Mucosa of descending colon (tissue), 3 donors: ENCODE results near the gene RPP25L. TPM values are rescaled to one million over a fixed set of nuclear protein-coding genes. Genes with fewer than 3 reads are reported as not detected.
A peak's percentile ranks its signal among the peaks of the same experiment; 100 is the strongest.
"Not testable (repeated sequence)": the region's sequence is repeated elsewhere in the genome, so short reads cannot be mapped to it uniquely, and the experiment has no call there.

Experiments
- ATAC-seq: fragments of 200-7000 bp; cut with Tn5 transposase; one replicate; pipeline ENCODE4 v1.9.1; 2020; ENCODE audit warnings: mild to moderate bottlenecking, moderate library complexity
- DNase-seq, 3 donors: peaks; one replicate each; pipeline ENCODE4 v3.0.0-alpha.2; 2020
- H3K36me3 ChIP-seq: fragments of 200-600 bp; one replicate; pipeline ENCODE4 v1.8.0; 2021; ENCODE audit warnings: low read depth, mild to moderate bottlenecking
- H3K4me1 ChIP-seq: fragments of 200-600 bp; one replicate; pipeline ENCODE4 v1.8.0; 2021; ENCODE audit warnings: low read depth, mild to moderate bottlenecking
- H3K4me3 ChIP-seq: fragments of 200-600 bp; one replicate; pipeline ENCODE4 v1.8.0; 2021; ENCODE audit warnings: mild to moderate bottlenecking
- H3K9me3 ChIP-seq: fragments of 200-600 bp; one replicate; pipeline ENCODE4 v1.8.0; 2021; ENCODE audit warnings: mild to moderate bottlenecking
- CTCF ChIP-seq: fragments of 200-600 bp; IDR thresholded peaks from one replicate; pipeline ENCODE4 v1.8.0; 2022; ENCODE audit warnings: antibody characterized with exemption, mild to moderate bottlenecking
- intact Hi-C, 2 donors: fragments of 100-400 bp; cut with DNase I in 1 of 2; cut with micrococcal nuclease in 1 of 2; formaldehyde crosslinking; loops; one replicate each; pipeline versions ENCODE4 v1.11.0 to v1.11.1; 2022; cut with DNase I, micrococcal nuclease
- total RNA-seq, 3 donors: library from RNA; stranded (reverse); fragmentation: NEBNext Ultra II Directional in 2 of 3; extraction: Animal tissue kit (Norgen Biotek cat#: 25700) in 2 of 3; gene quantifications; one replicate each; pipeline versions ENCODE4 v1.2.1 to v1.2.4, GENCODE V29; 2021 to 2023
- donor health status: DM: no; HTN: no; CAD: no; lungs with moderate emphysema.
- donor health status: DM: no; HTN: no; CAD: no.
- donor health status: DM: no; HTN: yes; CAD: no.

Gene RPP25L
- total RNA-seq, 3 donors from 2014 or later = 29.4 to 47.2 (median 39.4) TPM

GRCh38 chr9:34644766-34645314 lies 32.9 kb upstream of the RPP25L start:
- DNase-seq (no peak), ATAC-seq (no peak)

GRCh38 chr9:34642679-34643078 lies 30.8 kb upstream of the RPP25L start:
- TF ChIP-seq CTCF = no peak
- ATAC-seq = no peak
- intact Hi-C loops = no loop called here

More at GRCh38 chr9:34644766-34645314, 32.9 kb upstream of the RPP25L start:
- no peak for TF ChIP-seq CTCF
- H3K4me3 ChIP-seq = no peak overlapping the region
- peaks cover 17% of the 10 kb centered on the region for H3K4me1 ChIP-seq
- no peaks in the 10 kb centered on the region for H3K36me3 ChIP-seq
- no peaks in the 10 kb centered on the region for H3K9me3 ChIP-seq
- intact Hi-C loops = no loop called here

GRCh38 chr9:34639322-34639721 lies 27.4 kb upstream of the RPP25L start:
- ATAC-seq, DNase-seq, H3K36me3 ChIP-seq, H3K4me3 ChIP-seq, H3K9me3 ChIP-seq, intact Hi-C loops: not testable (repeated sequence)
- H3K4me1 ChIP-seq = peaks cover 11% of the 10 kb centered on the region

More at GRCh38 chr9:34642679-34643078, 30.8 kb upstream of the RPP25L start:
- Histone ChIP-seq H3K4me1 (peaks cover 9% of the 10 kb centered on the region), H3K36me3 (no peaks in the 10 kb centered on the region), H3K9me3 (no peaks in the 10 kb centered on the region), H3K4me3 (no peak overlapping the region)
- DNase-seq = no peak

- DNase-seq (no peak), ATAC-seq (no peak)
- intact Hi-C loops = no loop called here
- Histone ChIP-seq H3K9me3 (no peaks in the 10 kb centered on the region), H3K4me3 (peak overlapping the region; percentile 38), H3K4me1 (peaks cover 11% of the 10 kb centered on the region), H3K36me3 (no peaks in the 10 kb centered on the region)
- no peak for TF ChIP-seq CTCF
Measured at GRCh38 chr9:34638138-34638445, 26.2 kb upstream of the RPP25L start.

- ATAC-seq (peak; percentile 98), DNase-seq (peak; percentile 95 to 97 (median 95))
- intact Hi-C loops = no loop called here
- peak; percentile 23 for TF ChIP-seq CTCF
- H3K4me1 ChIP-seq = peaks cover 11% of the 10 kb centered on the region
- H3K36me3 ChIP-seq = no peaks in the 10 kb centered on the region
- peak within 1 kb of the TSS; percentile 38 for H3K4me3 ChIP-seq
- H3K9me3 ChIP-seq = no peaks in the 10 kb centered on the region
Measured at GRCh38 chr9:34637356-34638137, 25.6 kb upstream of the RPP25L start, which contains the start of gene SIGMAR1. Gene SIGMAR1, minus strand, starts transcription at chr9:34637787. Its CDS starts 90 bp downstream, at chr9:34637697.

GRCh38 chr9:34636791-34637355 lies 25.0 kb upstream of the RPP25L start:
- DNase-seq = no peak
- intact Hi-C loops = no loop called here
- no peak for TF ChIP-seq CTCF
- Histone ChIP-seq H3K9me3 (no peaks in the 10 kb centered on the region), H3K36me3 (no peaks in the 10 kb centered on the region), H3K4me3 (peak overlapping the region; percentile 38), H3K4me1 (peaks cover 11% of the 10 kb centered on the region)
- no peak for ATAC-seq
